ENCODE measurements around the gene C10orf95. TPM values are rescaled to one million over a fixed set of nuclear protein-coding genes. Genes with fewer than 3 reads are reported as not detected.

Gene C10orf95
- total RNA-seq, 1 experiment from 2014 or later = 0.21 TPM

GRCh38 chr10:102452672-102453340, 1.5 kb upstream of the C10orf95 start:
- intact Hi-C loops (cut with micrococcal nuclease; ENCODE audit: unreplicated experiment) = no loop called here
- DNase-seq (ENCODE audit: low read depth, low spot score) = peak; percentile 61
- no peak overlapping the region for H3K27ac ChIP-seq (ENCODE audit: low read length)
- ChIA-PET CTCF (interaction anchor here (1.0 kb wide), 1 partner anchor 20 kb away, joined by 3 read pairs; the partner anchor contains the start of gene CUEDC2), POLR2A (no interaction called here)
- H3K27me3 ChIP-seq (ENCODE audit: control insufficient read depth, insufficient read depth, low read length) = no peaks in the 10 kb centered on the region
- H3K9me3 ChIP-seq (ENCODE audit: control insufficient read depth, insufficient read depth, low read depth, low read length) = no peaks in the 10 kb centered on the region
- peaks cover 14% of the 10 kb centered on the region; the same call in 1 of the 2 replicates for H3K4me1 ChIP-seq (ENCODE audit: control insufficient read depth, insufficient read depth, low read length)
- no TSS peak for BruUV-seq (replicated peaks)
- TF ChIP-seq POLR2AphosphoS5 (IDR thresholded peaks at IDR 0.05; ENCODE audit: low read depth, low read length) (no peak), TCF7L2 (IDR thresholded peaks at IDR 0.05; ENCODE audit: low read depth, low read length) (no peak), SIN3A (IDR thresholded peaks at IDR 0.05; ENCODE audit: borderline replicate concordance, insufficient read depth, low read depth, low read length) (no peak), REST (IDR thresholded peaks at IDR 0.05; ENCODE audit: insufficient read depth in 1 of 2, low read depth in 2 of 2, low read length in 1 of 2) (no peak), CTCF (IDR thresholded peaks at IDR 0.05) (no peak)
- no peak for ATAC-seq
- H3K36me3 ChIP-seq (ENCODE audit: control insufficient read depth, insufficient read depth, low read length) = peaks cover 11% of the 10 kb centered on the region; the same call in 1 of the 2 replicates
- H3K4me3 ChIP-seq (ENCODE audit: low read depth in 2 of 2, low read length in 2 of 2) = no peak overlapping the region
- in situ Hi-C loops (cut with HindIII; ENCODE audit: low pct_unique_long_range_greater_than_20kb, low sequenced_read_pairs) = no loop called here

- peak overlapping the region; percentile 84 for H3K27ac ChIP-seq (ENCODE audit: low read length)
- no peaks in the 10 kb centered on the region for H3K27me3 ChIP-seq (ENCODE audit: control insufficient read depth, insufficient read depth, low read length)
- peak overlapping the region; percentile 69 to 94 for H3K4me3 ChIP-seq (ENCODE audit: low read depth in 2 of 2, low read length in 2 of 2)
- ChIA-PET POLR2A (interaction anchor here (0.5 to 0.7 kb wide), 3 partner anchors 11 to 241 kb away, joined by 4 to 7 read pairs (median 6); no protein-coding TSS in a partner anchor), CTCF (interaction anchor here (0.7 kb wide), 1 partner anchor 1206 kb away, joined by 10 read pairs; no protein-coding TSS in a partner anchor)
- peaks cover 11% of the 10 kb centered on the region; the same call in 1 of the 2 replicates for H3K36me3 ChIP-seq (ENCODE audit: control insufficient read depth, insufficient read depth, low read length)
- BruUV-seq (replicated peaks) = no TSS peak
- TF ChIP-seq POLR2AphosphoS5 (IDR thresholded peaks at IDR 0.05; ENCODE audit: low read depth, low read length) (no peak), TCF7L2 (IDR thresholded peaks at IDR 0.05; ENCODE audit: low read depth, low read length) (peak; percentile 35; the same call in 1 of the 2 replicates), SIN3A (IDR thresholded peaks at IDR 0.05; ENCODE audit: borderline replicate concordance, insufficient read depth, low read depth, low read length) (peak; percentile 59; the same call in 1 of the 2 replicates)
- no peaks in the 10 kb centered on the region for H3K9me3 ChIP-seq (ENCODE audit: control insufficient read depth, insufficient read depth, low read depth, low read length)
- intact Hi-C loops (cut with micrococcal nuclease; ENCODE audit: unreplicated experiment) = no loop called here
- DNase-seq (ENCODE audit: low read depth, low spot score) (no peak), ATAC-seq (peak; percentile 92)
- peaks cover 14% of the 10 kb centered on the region; the same call in 1 of the 2 replicates for H3K4me1 ChIP-seq (ENCODE audit: control insufficient read depth, insufficient read depth, low read length)
- in situ Hi-C loops (cut with HindIII; ENCODE audit: low pct_unique_long_range_greater_than_20kb, low sequenced_read_pairs) = no loop called here
Measured at GRCh38 chr10:102450374-102451104, 804 bp downstream of the C10orf95 start.

All from Panc1 (cell line).